ENCODE data around the gene VPREB3. TPM values are rescaled to one million over a fixed set of nuclear protein-coding genes. Genes with fewer than 3 reads are reported as not detected.
A peak's percentile ranks its signal among the peaks of the same experiment; 100 is the strongest.

VPREB3 gene
- total RNA-seq, 1 donor from 2014 or later, result not detected

DNA sequence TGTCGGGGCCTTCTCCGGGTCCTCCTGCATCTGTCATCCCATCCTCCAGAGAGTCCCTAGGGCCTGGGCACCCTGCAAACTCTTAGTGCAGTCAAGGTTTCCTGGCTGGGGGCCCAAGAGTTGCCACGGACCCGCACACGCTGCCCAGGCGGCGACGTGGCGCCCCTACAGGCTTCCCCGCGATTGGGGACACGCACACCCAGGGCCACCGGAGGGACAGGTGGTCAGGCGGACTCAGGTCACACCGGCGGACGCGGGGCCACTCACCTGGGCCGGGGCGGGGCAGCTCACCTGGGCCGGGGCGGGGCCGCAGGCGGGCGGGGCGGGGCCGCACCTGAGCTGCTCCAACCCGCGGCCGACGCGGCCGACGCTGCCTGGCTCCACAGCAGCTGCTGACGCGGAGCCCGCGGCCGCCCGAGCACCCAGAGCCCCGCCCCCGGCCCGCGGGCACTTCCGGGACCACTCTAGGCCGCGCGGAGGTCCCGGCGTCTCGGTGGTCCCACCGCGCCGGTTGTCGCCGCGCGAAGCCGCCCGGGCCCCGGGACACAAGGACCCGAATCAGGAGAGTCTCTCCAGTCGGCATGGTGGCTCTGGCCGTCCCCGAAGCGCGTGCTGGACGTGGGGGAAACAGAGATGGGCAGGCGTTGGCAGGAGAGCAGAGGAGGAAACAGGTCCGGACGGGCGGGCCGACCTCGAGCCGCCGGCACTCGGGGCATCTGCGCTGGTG is 3.3 kb downstream of the VPREB3 start, which contains the start of gene ZNF70:
Gene ZNF70 (minus strand): TSS at position 399 of the 727 bp plus-strand sequence. CDS start 5,972 bp downstream, outside the sequence.
- H2AFZ ChIP-seq (replicated peaks), result peak within 1 kb of the TSS; percentile 87
- H3K27me3 ChIP-seq, result no peaks in the 10 kb centered on the region
- Mint-ChIP-seq H3K36me3 (peaks cover 2% of the 10 kb centered on the region), H3K27ac (peak within 1 kb of the TSS; percentile 53), H3K4me3 (peak within 1 kb of the TSS; percentile 87), H3K4me1 (peaks cover 29% of the 10 kb centered on the region), H3K27me3 (ENCODE audit: insufficient read depth, low read depth) (peaks cover 5% of the 10 kb centered on the region), H3K9me3 (no peaks in the 10 kb centered on the region)
- peaks cover 9% of the 10 kb centered on the region for H3F3A ChIP-seq (ENCODE audit: low read depth)
- H4K20me1 ChIP-seq (ENCODE audit: low read depth), result no peaks in the 10 kb centered on the region
- peaks cover 7% of the 10 kb centered on the region for H3K4me1 ChIP-seq
- peak; percentile 97 for DNase-seq (ENCODE audit: low spot score)
- H3K79me2 ChIP-seq (ENCODE audit: low read depth), result no peaks in the 10 kb centered on the region
- TF ChIP-seq EZH2phosphoT487 (IDR thresholded peaks at IDR 0.05) (no peak), EZH2 (IDR thresholded peaks at IDR 0.05) (no peak)
- TF ChIP-seq, protein P1, sequence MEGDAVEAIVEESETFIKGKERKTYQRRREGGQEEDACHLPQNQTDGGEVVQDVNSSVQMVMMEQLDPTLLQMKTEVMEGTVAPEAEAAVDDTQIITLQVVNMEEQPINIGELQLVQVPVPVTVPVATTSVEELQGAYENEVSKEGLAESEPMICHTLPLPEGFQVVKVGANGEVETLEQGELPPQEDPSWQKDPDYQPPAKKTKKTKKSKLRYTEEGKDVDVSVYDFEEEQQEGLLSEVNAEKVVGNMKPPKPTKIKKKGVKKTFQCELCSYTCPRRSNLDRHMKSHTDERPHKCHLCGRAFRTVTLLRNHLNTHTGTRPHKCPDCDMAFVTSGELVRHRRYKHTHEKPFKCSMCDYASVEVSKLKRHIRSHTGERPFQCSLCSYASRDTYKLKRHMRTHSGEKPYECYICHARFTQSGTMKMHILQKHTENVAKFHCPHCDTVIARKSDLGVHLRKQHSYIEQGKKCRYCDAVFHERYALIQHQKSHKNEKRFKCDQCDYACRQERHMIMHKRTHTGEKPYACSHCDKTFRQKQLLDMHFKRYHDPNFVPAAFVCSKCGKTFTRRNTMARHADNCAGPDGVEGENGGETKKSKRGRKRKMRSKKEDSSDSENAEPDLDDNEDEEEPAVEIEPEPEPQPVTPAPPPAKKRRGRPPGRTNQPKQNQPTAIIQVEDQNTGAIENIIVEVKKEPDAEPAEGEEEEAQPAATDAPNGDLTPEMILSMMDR (IDR thresholded peaks at IDR 0.05), result peak; percentile 51
- peak within 1 kb of the TSS; percentile 95 for H3K4me2 ChIP-seq
- no peaks in the 10 kb centered on the region for H3K9me3 ChIP-seq (ENCODE audit: low read depth)
- H3K36me3 ChIP-seq, result no peaks in the 10 kb centered on the region
- H3K27ac ChIP-seq, result peak within 1 kb of the TSS; percentile 82
- peak within 1 kb of the TSS; percentile 61 for H3K9ac ChIP-seq
- H3K4me3 ChIP-seq, result peak within 1 kb of the TSS; percentile 88

- Histone ChIP-seq H3K9ac (peak overlapping the region; percentile 55), H3K4me2 (peak overlapping the region; percentile 95), H3K79me2 (ENCODE audit: low read depth) (no peaks in the 10 kb centered on the region), H3K9me3 (ENCODE audit: low read depth) (no peaks in the 10 kb centered on the region), H4K20me1 (ENCODE audit: low read depth) (no peaks in the 10 kb centered on the region), H3K36me3 (no peaks in the 10 kb centered on the region), H3K4me3 (peak overlapping the region; percentile 88), H3K27ac (no peak overlapping the region), H3K4me1 (peaks cover 7% of the 10 kb centered on the region), H3F3A (ENCODE audit: low read depth) (peaks cover 9% of the 10 kb centered on the region), H2AFZ (replicated peaks) (peak overlapping the region; percentile 86), H3K27me3 (no peaks in the 10 kb centered on the region)
- DNase-seq (ENCODE audit: low spot score), result no peak
- no peak overlapping the region for H3K27ac Mint-ChIP-seq
- TF ChIP-seq EZH2 (IDR thresholded peaks at IDR 0.05) (no peak), EZH2phosphoT487 (IDR thresholded peaks at IDR 0.05) (no peak)
- TF ChIP-seq, protein P1 (IDR thresholded peaks at IDR 0.05), result no peak
- H3K9me3 Mint-ChIP-seq, result no peaks in the 10 kb centered on the region
- H3K4me3 Mint-ChIP-seq, result peak overlapping the region; percentile 86
- peaks cover 2% of the 10 kb centered on the region for H3K36me3 Mint-ChIP-seq
- H3K4me1 Mint-ChIP-seq, result peaks cover 28% of the 10 kb centered on the region
- peaks cover 5% of the 10 kb centered on the region for H3K27me3 Mint-ChIP-seq (ENCODE audit: insufficient read depth, low read depth)
These were observed 3.9 kb downstream of the VPREB3 start for GRCh38 chr22:23750367-23750713.

DNA sequence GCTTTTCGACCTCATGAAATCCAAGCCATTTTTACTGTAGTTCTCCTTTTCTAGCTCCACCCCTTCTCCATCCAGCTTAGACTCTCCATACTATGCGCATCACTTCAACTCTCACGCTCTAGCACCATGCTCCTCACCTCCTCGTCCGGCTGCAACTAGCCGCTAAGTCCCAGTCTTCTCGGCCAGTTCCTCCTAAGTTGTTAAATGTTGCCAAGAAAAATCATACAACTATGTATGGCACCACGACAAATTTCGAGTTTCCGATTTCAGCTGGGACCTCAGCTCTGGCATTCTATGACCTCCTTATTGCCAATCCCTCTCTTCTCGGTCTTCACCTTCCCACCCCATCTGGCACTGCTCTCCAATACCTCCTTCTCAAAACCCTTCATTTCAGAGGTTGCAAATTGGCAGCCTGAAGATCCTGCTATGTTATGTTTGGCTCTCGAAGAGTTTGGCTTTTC is 4.4 kb downstream of the VPREB3 start:
- Histone ChIP-seq H4K20me1 (ENCODE audit: low read depth) (no peaks in the 10 kb centered on the region), H3K27me3 (no peaks in the 10 kb centered on the region), H3K9me3 (ENCODE audit: low read depth) (no peaks in the 10 kb centered on the region), H3K4me3 (peak overlapping the region; percentile 88), H2AFZ (replicated peaks) (no peak overlapping the region), H3K79me2 (ENCODE audit: low read depth) (no peaks in the 10 kb centered on the region), H3K9ac (no peak overlapping the region), H3K4me1 (peaks cover 7% of the 10 kb centered on the region), H3F3A (ENCODE audit: low read depth) (peaks cover 9% of the 10 kb centered on the region), H3K36me3 (no peaks in the 10 kb centered on the region), H3K4me2 (peak overlapping the region; percentile 95), H3K27ac (no peak overlapping the region)
- no peak for TF ChIP-seq EZH2 (IDR thresholded peaks at IDR 0.05)
- TF ChIP-seq, protein P1 (IDR thresholded peaks at IDR 0.05), result no peak
- TF ChIP-seq EZH2phosphoT487 (IDR thresholded peaks at IDR 0.05), result no peak
- DNase-seq (ENCODE audit: low spot score), result no peak
- H3K9me3 Mint-ChIP-seq, result no peaks in the 10 kb centered on the region
- peaks cover 24% of the 10 kb centered on the region for H3K4me1 Mint-ChIP-seq
- peaks cover 5% of the 10 kb centered on the region for H3K27me3 Mint-ChIP-seq (ENCODE audit: insufficient read depth, low read depth)
- H3K4me3 Mint-ChIP-seq, result peak overlapping the region; percentile 86
- H3K36me3 Mint-ChIP-seq, result peaks cover 7% of the 10 kb centered on the region
- no peak overlapping the region for H3K27ac Mint-ChIP-seq
